Fibroblast of skin of abdomen (primary cell): ENCODE measurements around the gene TBC1D5.
A peak's percentile ranks its signal among the peaks of the same experiment; 100 is the strongest.

ENCODE experiments used
- DNase-seq: peaks from one replicate; pipeline ENCODE4 v3.0.0-alpha.2; 2013

The TBC1D5 gene

GRCh38 chr3:17342119-17342518 lies 400.3 kb downstream of the TBC1D5 start:
- no peak for DNase-seq

- DNase-seq = no peak
Measured at GRCh38 chr3:17340693-17341092, 401.7 kb downstream of the TBC1D5 start.

- DNase-seq = no peak
Measured at GRCh38 chr3:17340261-17340660, 402.2 kb downstream of the TBC1D5 start.

GRCh38 chr3:17339132-17339575 lies 403.3 kb downstream of the TBC1D5 start:
- no peak for DNase-seq

- DNase-seq = no peak
Measured at GRCh38 chr3:17336291-17336690, 406.1 kb downstream of the TBC1D5 start.

GRCh38 chr3:17333893-17334292 lies 408.5 kb downstream of the TBC1D5 start:
- DNase-seq = no peak

- DNase-seq = no peak
Measured at GRCh38 chr3:17333446-17333845, 409.0 kb downstream of the TBC1D5 start.

GRCh38 chr3:17330660-17331059 lies 411.8 kb downstream of the TBC1D5 start:
- DNase-seq = no peak

GRCh38 chr3:17329927-17330326 lies 412.5 kb downstream of the TBC1D5 start:
- no peak for DNase-seq

GRCh38 chr3:17322106-17322793 lies 420.2 kb downstream of the TBC1D5 start:
- no peak for DNase-seq

- DNase-seq = peak; percentile 27
Measured at GRCh38 chr3:17320266-17320665, 422.2 kb downstream of the TBC1D5 start.

GRCh38 chr3:17315897-17316296 lies 426.5 kb downstream of the TBC1D5 start:
- DNase-seq = no peak

GRCh38 chr3:17314171-17314570 lies 428.3 kb downstream of the TBC1D5 start:
- no peak for DNase-seq

GRCh38 chr3:17313746-17314145 lies 428.7 kb downstream of the TBC1D5 start:
- DNase-seq = no peak

- no peak for DNase-seq
Measured at GRCh38 chr3:17310983-17311382, 431.4 kb downstream of the TBC1D5 start.

- DNase-seq = no peak
Measured at GRCh38 chr3:17307887-17308286, 434.5 kb downstream of the TBC1D5 start.

- DNase-seq = no peak
Measured at GRCh38 chr3:17307482-17307881, 434.9 kb downstream of the TBC1D5 start.

- no peak for DNase-seq
Measured at GRCh38 chr3:17304969-17305368, 437.5 kb downstream of the TBC1D5 start.

GRCh38 chr3:17302774-17303173 lies 439.7 kb downstream of the TBC1D5 start:
- DNase-seq = peak; percentile 35

GRCh38 chr3:17302170-17302569 lies 440.3 kb downstream of the TBC1D5 start:
- DNase-seq = no peak

GRCh38 chr3:17301271-17301670 lies 441.2 kb downstream of the TBC1D5 start:
- DNase-seq = no peak

GRCh38 chr3:17300441-17300840 lies 442.0 kb downstream of the TBC1D5 start:
- DNase-seq = no peak

GRCh38 chr3:17298038-17298437 lies 444.4 kb downstream of the TBC1D5 start:
- DNase-seq = no peak

GRCh38 chr3:17292556-17292955 lies 449.9 kb downstream of the TBC1D5 start:
- no peak for DNase-seq

GRCh38 chr3:17290894-17291293 lies 451.5 kb downstream of the TBC1D5 start:
- DNase-seq = no peak
